ENCODE results near the gene SHISAL2A.

SHISAL2A gene

GRCh38 chr1:52632732-52633290 is at the start of gene SHISAL2A:
TSS of gene SHISAL2A (plus strand) at chr1:52633168. CDS start at chr1:52633494, 326 bp downstream.
- DNase-seq (ENCODE audit: low read depth in 2 of 2): no peak

DNA sequence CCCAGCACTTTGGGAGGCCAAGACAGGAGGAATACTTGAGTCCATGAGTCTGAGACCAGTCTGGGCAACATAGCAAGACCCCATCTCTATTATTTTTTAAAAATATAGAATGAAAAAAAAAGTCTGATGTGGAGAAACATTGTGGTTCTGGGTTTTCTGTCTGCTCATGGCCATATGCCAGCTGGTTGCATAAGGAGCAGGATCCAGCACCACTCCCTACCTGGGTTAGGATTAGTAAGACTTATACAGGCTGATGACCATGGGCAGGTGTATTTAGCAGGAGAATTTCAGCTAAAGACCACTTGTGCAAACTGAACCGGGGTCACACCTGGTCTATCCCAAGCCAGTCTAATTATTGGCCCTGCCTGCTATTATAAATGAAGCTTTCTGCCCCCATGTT is 47.5 kb upstream of the SHISAL2A start:
- no peak for DNase-seq (ENCODE audit: low read depth in 2 of 2)

DNA sequence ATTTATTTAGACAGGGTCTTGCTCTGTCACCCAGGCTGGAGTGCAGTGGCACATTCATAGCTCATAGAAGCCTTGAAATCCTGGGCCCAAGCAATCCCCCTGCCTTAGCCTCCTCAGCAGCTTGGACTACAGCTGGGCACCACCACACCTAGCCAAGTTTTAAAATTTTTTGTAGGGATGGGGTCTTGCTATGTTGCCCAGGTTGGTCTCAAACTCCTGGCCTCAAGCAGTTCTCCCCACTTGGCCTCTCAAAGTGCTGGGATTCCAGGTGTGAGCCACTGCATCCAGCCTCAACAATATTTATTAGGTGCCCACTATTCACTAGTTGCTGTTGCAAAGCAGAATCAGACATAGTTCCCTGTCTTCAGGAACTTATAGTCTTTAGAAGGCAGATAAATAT is 44.9 kb upstream of the SHISAL2A start:
- DNase-seq (ENCODE audit: low read depth in 2 of 2): no peak

GRCh38 chr1:52588535-52588934 is 44.4 kb upstream of the SHISAL2A start:
- no peak for DNase-seq (ENCODE audit: low read depth in 2 of 2)

- DNase-seq (ENCODE audit: low read depth in 2 of 2): no peak
Measured at GRCh38 chr1:52590266-52590665, 42.7 kb upstream of the SHISAL2A start.

DNA sequence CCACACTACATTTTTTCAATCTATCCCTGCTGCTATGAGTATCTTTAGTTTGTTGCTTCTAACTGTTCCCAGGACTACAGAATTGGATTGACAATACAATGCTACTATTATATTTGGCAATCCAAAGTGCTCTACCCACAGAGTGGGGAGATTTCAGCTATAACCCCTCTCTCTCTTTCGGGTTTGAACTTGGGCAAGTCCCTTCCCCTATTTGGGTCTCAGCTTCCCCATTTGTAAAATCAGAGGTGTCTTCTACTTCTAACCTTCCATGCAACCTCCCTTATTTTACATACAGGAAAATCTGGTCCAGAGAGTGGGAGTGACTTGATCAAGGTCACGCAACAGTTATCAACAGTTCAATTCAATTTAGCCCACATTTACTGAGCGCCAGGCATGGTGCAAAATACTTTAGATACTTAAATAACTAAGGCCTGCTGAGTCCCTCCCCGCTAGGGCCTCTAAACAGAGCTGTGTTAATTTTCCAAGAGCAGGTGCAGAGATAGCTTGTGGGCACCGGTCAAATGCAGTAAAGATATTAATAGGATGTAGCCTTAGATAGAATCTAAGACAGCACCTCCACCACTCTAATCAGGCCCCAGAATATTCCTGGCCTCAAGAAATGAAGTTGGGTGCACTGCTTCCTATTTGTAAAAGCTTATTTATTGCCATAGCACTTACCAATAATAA is 40.2 kb upstream of the SHISAL2A start:
- DNase-seq (ENCODE audit: low read depth in 2 of 2): no peak

- DNase-seq (ENCODE audit: low read depth in 2 of 2): no peak
Measured at GRCh38 chr1:52593495-52593894, 39.5 kb upstream of the SHISAL2A start.

DNA sequence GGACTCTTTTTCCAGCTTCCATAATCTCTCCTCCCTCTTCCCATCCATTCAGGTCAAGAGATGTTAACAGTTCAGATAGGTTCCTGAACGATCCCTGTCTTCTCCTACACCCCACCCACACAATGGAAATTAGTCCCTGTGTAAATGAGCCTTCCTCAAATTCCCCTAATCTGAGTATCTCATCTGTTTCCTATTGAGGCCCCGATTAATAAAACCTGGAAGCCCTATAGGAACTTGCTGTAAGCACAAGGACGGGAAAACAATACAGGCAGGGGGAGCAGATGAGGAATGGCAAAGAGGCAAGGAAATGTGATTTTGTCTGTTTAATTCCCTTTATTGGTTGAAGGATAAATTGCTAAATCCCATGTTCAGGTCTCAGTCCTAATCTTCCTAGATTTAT is 37.9 kb upstream of the SHISAL2A start:
- no peak for DNase-seq (ENCODE audit: low read depth in 2 of 2)

GRCh38 chr1:52597912-52598311 is 35.1 kb upstream of the SHISAL2A start:
- no peak for DNase-seq (ENCODE audit: low read depth in 2 of 2)

- DNase-seq (ENCODE audit: low read depth in 2 of 2): no peak
Measured at GRCh38 chr1:52598729-52599128, 34.2 kb upstream of the SHISAL2A start.

DNA sequence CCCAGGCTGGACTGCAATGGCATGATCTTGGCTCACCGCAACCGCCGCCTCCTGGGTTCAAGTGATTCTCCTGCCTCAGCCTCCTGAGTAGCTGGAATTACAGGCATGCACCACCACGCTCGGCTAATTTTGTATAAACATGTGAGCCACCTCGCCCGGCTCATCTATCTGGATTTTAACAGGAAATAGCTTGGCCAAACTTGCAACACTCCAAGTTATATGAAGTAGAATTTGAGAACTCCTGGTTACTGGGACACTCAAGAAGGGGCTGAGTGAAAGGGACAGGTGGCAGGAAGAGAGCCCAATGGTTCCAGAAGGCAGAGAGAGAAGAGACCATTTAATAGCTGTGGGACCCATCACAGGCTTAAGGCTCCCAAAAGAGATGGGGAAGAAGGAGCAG is 33.7 kb upstream of the SHISAL2A start:
- DNase-seq (ENCODE audit: low read depth in 2 of 2): no peak

DNA sequence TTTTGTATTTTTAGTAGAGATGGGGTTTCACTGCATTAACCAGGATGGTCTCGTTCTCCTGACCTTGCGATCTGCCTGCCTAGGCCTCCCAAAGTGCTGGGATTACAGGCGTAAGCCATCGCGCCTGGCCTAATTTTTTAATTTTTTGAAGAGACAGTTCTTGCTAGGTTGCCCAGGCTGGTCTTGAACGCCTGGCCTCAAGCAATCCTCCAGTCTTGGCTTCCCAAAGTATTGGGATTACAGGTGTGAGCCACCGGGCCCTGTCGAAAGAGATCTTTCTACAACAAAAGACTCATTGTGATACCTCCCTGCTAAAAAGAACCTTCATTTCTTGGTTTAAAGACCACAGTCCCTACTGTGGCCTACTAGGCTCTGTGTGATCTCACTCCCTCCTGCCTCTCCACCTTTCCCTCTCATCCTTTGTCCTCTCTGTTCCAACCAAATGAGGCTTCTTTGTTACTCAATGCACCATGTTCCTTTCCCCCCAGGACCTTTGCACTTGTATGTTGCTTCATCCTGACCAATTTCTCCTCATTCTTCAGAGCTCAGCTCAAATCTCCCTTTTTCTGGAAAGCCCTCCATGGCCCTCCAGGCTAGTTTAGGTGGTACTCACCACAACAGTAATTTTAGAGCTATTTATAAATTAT is 32.3 kb upstream of the SHISAL2A start:
- DNase-seq (ENCODE audit: low read depth in 2 of 2): no peak

GRCh38 chr1:52601519-52601918 is 31.4 kb upstream of the SHISAL2A start:
- no peak for DNase-seq (ENCODE audit: low read depth in 2 of 2)

- DNase-seq (ENCODE audit: low read depth in 2 of 2): peak; percentile 15 to 29
Measured at GRCh38 chr1:52601991-52602855, 30.7 kb upstream of the SHISAL2A start, which contains the start of gene GPX7. TSS of gene GPX7 (plus strand) at chr1:52602371. CDS start at chr1:52602410, 39 bp downstream.

DNA sequence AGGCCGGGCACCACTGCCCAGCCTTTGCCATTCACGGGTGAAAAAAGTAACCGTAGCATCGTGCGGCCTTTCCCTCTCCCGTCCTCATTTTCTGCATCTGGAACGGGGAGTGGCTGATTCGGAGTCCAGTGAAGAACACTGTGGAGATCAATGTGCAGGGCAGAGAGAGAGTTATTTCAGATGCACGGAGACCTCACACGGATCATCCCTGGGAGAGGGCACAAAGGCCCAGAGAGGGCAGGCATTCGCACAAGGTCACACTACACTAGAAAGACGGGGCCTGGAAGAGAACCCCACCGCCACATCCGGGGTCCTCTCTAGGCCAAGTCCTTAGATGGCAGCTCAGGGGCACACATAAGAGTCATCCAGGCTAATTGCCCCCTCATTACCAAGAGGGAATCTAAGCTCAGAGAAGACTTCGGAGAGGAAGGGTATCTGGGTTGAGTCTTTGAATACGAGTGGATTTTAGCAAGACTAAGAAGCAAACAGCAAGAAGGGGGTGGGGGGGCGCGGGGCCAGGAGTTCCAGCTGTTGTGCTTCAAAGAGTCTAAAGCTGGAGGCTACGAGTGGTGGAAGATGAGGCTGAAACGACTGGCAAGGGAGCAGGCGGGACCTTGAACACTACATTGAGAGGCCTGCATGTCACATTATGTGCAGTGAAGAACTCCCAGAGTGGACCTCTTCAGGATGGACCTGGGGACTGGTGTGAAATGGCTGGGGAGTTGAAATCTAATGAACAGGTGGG is 29.9 kb upstream of the SHISAL2A start:
- peak in 1 of 2 experiments; percentile 9 for DNase-seq (ENCODE audit: low read depth in 2 of 2)

GRCh38 chr1:52603630-52604029 is 29.3 kb upstream of the SHISAL2A start:
- DNase-seq (ENCODE audit: low read depth in 2 of 2): no peak

DNA sequence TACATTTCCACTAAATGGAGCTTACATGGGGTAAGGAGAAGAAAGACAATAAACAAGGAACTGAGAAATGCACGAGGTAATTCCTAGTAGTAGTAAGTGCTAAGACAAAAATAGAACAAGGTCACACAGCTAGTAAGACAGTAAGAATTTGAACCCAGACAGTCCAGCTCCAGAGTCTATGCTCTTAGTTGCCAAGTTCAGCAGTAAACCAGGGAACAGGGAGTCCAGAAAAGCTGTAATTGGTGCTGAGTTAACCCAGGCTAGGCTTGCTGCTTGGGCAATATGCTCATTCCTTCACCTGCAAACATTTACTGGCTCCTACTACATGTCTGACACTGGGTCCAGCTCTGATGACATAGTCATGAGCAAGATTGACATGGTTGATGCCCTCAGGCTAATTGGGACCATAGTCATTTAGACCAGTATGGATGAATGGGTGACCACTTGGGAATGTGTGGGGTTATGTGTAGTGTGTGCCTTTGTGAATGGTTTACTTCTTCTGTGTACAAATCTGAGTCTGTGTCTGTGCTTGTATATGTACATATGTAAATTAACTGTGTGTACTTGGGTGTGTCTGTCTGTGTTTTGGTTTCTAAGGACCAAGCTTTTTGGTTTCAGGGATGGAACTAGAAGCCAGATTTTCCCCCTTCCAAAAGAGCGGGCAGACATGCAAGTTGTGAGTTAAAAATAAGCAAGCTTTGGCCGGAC is 28.8 kb upstream of the SHISAL2A start:
- DNase-seq (ENCODE audit: low read depth in 2 of 2): no peak

- DNase-seq (ENCODE audit: low read depth in 2 of 2): no peak
Measured at GRCh38 chr1:52613636-52614373, 19.2 kb upstream of the SHISAL2A start.

- no peak for DNase-seq (ENCODE audit: low read depth in 2 of 2)
Measured at GRCh38 chr1:52614671-52615070, 18.3 kb upstream of the SHISAL2A start.

GRCh38 chr1:52615489-52616042 is 17.4 kb upstream of the SHISAL2A start:
- DNase-seq (ENCODE audit: low read depth in 2 of 2): no peak
